Epithelial cell of alveolus of lung (primary cell): ENCODE measurements around the gene CCL23. TPM values are rescaled to one million over a fixed set of nuclear protein-coding genes. Genes with fewer than 3 reads are reported as not detected.

Experiments
- total RNA-seq: library from RNA; depleted of rRNA; stranded (reverse); fragments of >200 nt; gene quantifications from 2 replicates; pipeline ENCODE4 v1.2.1, GENCODE V29; 2015

Gene CCL23, protein sequence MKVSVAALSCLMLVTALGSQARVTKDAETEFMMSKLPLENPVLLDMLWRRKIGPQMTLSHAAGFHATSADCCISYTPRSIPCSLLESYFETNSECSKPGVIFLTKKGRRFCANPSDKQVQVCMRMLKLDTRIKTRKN
- not detected in 2 replicates for total RNA-seq

DNA sequence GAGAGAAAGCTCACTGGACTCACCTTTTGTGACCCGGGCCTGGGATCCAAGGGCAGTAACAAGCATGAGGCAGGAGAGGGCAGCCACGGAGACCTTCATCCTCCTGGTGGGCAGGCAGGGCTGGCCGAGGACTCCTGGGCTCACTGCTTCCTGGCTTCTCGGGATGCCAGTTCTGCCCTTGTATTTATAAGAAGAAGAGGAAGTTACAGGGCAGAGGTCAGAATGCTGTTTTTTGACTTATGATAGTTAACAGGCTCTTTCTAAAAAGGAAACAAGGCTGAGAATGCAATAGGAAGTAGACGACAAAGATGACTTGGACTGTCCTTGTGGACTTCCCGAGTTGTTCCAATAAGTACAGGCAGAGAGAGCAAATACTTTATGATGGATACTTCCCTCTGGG is at the start of gene CCL23:
CCL23 (minus strand) TSS at position 174 of the 400 bp plus-strand sequence; CDS start at position 99, 75 bp downstream.

GRCh38 chr17:36063786-36064541 is 46.2 kb upstream of the CCL23 start, which contains the start of gene CCL18:
Gene CCL18 (plus strand): TSS chr17:36064272. CDS start chr17:36064343, 71 bp downstream.

GRCh38 chr17:36001110-36001771 is 16.5 kb downstream of the CCL23 start, which contains the start of gene CCL15:
Gene CCL15 (minus strand): TSS chr17:36001553. CDS start chr17:36001492, 61 bp downstream.

DNA sequence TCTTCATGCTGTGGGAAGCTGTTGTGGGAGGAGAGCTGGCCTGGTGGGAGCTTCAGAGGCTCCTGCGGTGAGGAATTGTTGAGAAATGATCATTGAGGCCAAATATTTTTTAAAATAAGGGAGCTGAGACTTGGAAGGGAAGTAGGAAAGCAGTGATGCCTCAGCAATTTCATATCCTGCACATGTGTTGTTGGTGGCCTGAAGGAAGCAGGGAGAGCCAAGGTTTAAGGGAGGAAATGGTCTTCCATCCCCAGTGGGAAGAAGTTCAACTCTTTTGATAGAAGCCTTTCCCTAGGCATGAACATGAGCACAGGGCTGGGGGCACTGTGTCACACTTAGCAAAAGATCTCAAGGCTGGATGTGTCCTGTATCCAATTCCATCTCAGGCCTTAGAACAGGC is 31.1 kb downstream of the CCL23 start, which contains the start of gene CCL14:
CCL14 (minus strand) TSS at position 87 of the 400 bp plus-strand sequence; CDS start at position 7, 80 bp downstream.

DNA sequence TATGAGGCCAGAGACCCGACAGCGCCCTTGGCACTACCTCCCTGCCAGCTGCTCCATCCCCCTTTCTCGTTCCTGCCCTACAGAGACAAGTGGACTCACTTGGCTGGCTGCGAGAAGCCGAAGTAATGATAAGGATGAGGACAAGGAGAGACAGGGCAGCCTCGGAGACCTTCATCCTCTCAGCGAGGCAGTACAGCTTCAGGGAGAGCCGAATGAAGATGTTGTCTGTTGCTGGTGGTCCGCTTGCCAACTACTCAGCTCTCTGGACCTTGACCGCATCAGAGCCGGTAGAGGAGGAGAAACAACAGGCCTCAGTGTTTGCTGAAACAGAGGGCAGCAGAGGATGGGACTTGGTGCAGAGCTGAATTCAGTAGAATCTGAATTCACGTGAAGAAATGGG is 36.5 kb downstream of the CCL23 start, which contains the start of gene CCL16:
CCL16 (minus strand) TSS at position 252 of the 400 bp plus-strand sequence; CDS start at position 175, 77 bp downstream.

Other genes with a start within 250 kb of the CCL23 start
- gene MMP28, start 222.3 kb downstream of the CCL23 start, total RNA-seq, result 0.13 TPM in 1 of 2 replicates, not detected in the other
- 25.0 and 40.4 TPM in 2 replicates for gene TAF15, start 208.5 kb downstream of the CCL23 start, total RNA-seq
- not detected in 2 replicates for gene HEATR9, start 149.1 kb downstream of the CCL23 start, total RNA-seq
- gene CCL5, start 137.6 kb downstream of the CCL23 start, total RNA-seq, result 0.52 TPM in 1 of 2 replicates, not detected in the other
- 0.13 and 0.80 TPM in 2 replicates for gene RDM1, start 87.2 kb downstream of the CCL23 start, total RNA-seq
- not detected in 2 replicates for gene LYZL6, start 74.3 kb downstream of the CCL23 start, total RNA-seq
- gene CCL16, start 36.5 kb downstream of the CCL23 start, total RNA-seq, result not detected in 2 replicates
- gene CCL14, start 31.2 kb downstream of the CCL23 start, total RNA-seq, result not detected in 2 replicates
- not detected in 2 replicates for gene CCL15, start 16.4 kb downstream of the CCL23 start, total RNA-seq
- not detected in 2 replicates for gene CCL18, start 46.3 kb upstream of the CCL23 start, total RNA-seq
- gene CCL3, start 72.2 kb upstream of the CCL23 start, total RNA-seq, result not detected in 2 replicates
- gene CCL4, start 85.9 kb upstream of the CCL23 start, total RNA-seq, result not detected in 2 replicates
- gene TBC1D3B, start 158.7 kb upstream of the CCL23 start, total RNA-seq, result 1.9 TPM in 1 of 2 replicates, not detected in the other
- gene CCL3L1, start 178.8 kb upstream of the CCL23 start, total RNA-seq, result not detected in 2 replicates
- not detected in 2 replicates for gene CCL4L2, start 193.1 kb upstream of the CCL23 start, total RNA-seq
- 0.39 TPM in 1 of 2 replicates, not detected in the other for gene TBC1D3I, start 246.6 kb upstream of the CCL23 start, total RNA-seq